Measurements from ENCODE around the gene FHIT.

Gene FHIT

GRCh38 chr3:61251174-61251972 lies at the start of gene FHIT:
TSS of gene FHIT (minus strand) at chr3:61251452.
- DNase-seq = peak; percentile 83

- DNase-seq = no peak
Measured at GRCh38 chr3:61300786-61301185, 49.5 kb upstream of the FHIT start.

GRCh38 chr3:61300006-61300380 lies 48.7 kb upstream of the FHIT start:
- DNase-seq = no peak

GRCh38 chr3:61299343-61300005 lies 48.2 kb upstream of the FHIT start:
- no peak for DNase-seq

GRCh38 chr3:61297821-61298220 lies 46.6 kb upstream of the FHIT start:
- no peak for DNase-seq

DNA sequence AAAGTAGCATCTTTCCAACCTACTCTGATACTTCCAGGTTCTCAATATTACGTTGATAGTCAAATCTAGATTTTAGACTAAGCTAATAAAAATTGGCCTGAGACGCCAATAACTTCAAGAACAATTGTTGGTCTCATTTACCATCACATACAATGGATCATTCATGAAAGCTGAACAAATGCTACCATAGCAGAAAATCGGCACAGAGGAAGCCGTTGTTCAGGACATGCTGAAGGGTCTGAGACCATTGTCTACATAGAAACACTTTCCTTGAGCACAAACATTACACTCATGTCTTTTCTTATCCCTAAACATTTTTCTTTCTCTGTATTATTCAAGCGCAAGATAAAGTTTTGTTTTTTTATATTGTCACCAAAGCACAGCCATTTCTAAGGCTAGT lies 37.2 kb upstream of the FHIT start:
- no peak for DNase-seq

- DNase-seq = no peak
Measured at GRCh38 chr3:61283876-61284275, 32.6 kb upstream of the FHIT start.

- DNase-seq = no peak
Measured at GRCh38 chr3:61278713-61279112, 27.5 kb upstream of the FHIT start.

- DNase-seq = no peak
Measured at GRCh38 chr3:61277411-61277810, 26.2 kb upstream of the FHIT start.

- DNase-seq = no peak
Measured at GRCh38 chr3:61269435-61269834, 18.2 kb upstream of the FHIT start.

DNA sequence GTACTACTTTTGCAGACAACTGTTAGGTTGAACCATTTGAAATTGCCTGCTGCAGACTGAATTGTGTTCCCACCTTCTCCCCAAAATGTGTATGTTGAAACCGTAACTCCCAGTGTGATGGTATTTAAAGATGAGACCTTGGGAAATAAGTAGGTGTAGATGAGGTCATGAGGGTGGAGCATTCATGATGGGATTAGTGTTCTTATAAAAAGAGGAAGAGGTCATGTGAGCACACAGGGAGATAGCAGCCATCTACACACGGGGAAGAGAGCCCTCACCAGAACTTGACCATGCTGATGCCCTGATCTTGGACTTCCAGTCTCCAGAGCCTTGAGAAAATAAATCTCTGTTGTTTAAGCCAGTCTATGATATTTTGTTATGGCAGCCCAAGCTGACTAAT lies 17.4 kb upstream of the FHIT start:
- DNase-seq = no peak

DNA sequence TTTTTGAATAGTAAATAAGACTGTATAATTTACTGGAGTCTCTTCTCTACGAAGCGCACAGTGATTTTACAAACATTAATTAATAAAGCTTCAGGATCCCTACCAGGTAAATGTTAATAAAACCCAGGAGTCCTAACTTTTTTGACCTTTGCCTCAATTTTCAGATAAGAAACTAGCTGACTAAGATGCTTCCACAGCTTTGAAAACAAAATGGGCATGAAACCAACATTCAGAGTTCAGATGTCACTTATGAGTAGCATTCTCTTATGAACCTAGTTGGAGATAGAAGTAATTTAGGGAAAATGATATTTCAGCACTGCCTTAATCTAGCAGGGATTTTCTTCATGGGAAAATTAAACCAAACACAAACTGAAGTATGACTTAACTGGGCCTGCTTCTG lies 13.0 kb upstream of the FHIT start:
- DNase-seq = no peak

GRCh38 chr3:61257148-61257547 lies 5.9 kb upstream of the FHIT start:
- no peak for DNase-seq

GRCh38 chr3:61253756-61254155 lies 2.5 kb upstream of the FHIT start:
- no peak for DNase-seq

- DNase-seq = no peak
Measured at GRCh38 chr3:61252836-61253235, 1.6 kb upstream of the FHIT start.

DNA sequence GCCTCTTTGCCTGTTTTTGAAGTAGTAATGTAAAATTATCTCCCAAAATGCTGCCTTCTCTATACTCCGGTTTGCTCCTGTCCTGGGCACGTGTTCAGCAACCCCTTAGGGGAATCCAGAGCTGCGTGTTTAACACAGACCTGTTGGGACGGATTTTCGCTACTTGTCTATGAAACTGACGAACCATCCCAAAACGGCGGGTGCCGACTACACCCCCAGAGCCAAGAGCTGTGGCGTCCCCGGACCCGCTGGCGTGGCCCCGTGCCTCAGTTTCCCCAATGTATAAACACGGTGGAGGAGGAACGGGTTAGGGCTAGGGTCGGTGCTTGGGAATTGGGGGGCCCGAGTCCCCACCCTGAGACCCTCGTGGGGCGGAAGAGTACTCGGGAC lies 473 bp downstream of the FHIT start:
- no peak for DNase-seq

DNA sequence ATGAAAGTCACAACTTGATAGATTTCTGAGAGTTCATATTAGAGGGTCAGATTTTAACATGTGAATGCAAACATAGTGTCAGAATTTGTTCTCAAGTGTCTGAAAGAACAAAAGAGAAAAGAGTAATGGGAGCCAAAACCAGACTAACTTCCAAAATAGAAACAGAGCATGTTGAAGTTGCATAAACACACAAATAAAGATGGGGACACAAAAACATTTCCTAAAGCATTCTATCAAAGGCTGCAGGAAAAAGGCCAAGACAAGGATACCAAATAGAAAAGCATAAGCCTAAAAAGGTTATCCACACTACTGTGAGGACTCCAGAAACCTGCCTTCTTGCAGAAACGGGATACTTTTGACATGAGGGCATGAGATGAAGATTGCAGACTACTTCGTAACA lies 2.8 kb downstream of the FHIT start:
- no peak for DNase-seq

GRCh38 chr3:61247191-61247590 lies 4.1 kb downstream of the FHIT start:
- no peak for DNase-seq

- peak; percentile 74 for DNase-seq
Measured at GRCh38 chr3:61239871-61240270, 11.4 kb downstream of the FHIT start.

- DNase-seq = no peak
Measured at GRCh38 chr3:61237858-61238257, 13.4 kb downstream of the FHIT start.

DNA sequence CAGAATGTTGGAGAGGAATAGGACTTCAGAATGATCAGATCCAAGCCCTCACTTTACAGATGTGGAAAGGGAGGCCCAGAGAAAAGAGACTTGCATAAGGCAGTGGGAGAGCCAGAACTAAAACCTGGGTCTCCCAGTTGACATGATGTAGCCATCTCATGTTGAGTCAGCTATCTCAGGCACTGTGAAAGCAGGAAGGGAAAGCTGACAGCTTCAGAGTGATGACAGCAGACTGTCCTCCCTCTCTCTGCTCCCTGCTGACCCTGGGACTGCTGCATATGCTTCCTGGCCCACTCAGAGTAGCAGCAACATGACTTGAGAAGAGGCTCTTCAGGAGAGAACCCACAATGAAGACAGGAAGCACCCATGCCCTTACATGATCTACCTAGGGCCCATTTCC lies 14.7 kb downstream of the FHIT start:
- DNase-seq = no peak

DNA sequence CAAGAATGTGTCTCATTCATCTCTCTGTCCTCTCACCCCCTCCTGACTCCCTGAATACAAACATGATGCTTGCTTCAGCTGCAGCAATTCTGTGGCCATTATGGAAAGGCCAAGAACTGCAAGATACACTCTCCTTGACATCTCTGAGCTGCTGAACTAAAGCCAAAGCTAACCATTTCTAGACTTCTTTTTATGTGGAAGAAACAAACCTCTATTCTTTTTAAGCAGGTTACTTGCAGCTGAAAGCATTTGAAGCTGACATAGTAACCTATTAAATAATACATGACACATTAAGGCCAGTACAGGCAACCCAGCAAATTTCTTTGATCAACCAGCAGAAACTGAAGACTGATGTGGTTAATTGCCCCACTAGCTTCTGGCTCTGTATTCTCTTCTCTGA lies 17.5 kb downstream of the FHIT start:
- DNase-seq = no peak

- DNase-seq = no peak
Measured at GRCh38 chr3:61231693-61232092, 19.6 kb downstream of the FHIT start.

GRCh38 chr3:61227799-61228198 lies 23.5 kb downstream of the FHIT start:
- no peak for DNase-seq

DNA sequence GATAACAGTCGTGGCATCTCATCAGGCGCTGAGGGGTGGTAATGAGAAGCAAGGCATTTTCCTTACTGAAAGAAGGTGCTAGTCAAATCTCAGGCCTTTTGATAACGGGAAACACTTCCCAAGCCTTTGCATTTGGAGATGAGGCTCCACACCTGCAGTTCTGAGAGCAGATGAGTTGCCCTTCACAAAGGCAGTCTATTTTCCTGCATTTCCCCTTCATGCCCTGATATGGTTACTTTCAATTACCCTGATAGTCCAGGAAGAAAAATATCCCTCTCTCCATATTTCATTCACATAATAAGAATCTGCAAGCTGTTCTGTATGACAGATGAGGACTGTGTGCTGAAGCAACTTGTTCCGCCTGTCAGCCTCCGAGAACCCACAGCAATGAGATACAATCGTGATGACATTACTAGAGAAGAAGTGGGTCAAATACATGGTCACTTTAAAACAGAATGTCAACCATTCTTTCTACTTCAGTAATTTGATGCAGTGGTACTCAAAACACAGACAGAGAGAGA lies 25.0 kb downstream of the FHIT start:
- DNase-seq = no peak

All from NCI-H510A treated with DMSO at 0.1 percent for 48 hours (cell line).